Ectodermal cell (in vitro differentiated cells): ENCODE data around the gene WWOX.

Experiments
- H3K27ac ChIP-seq: 2 replicates; pipeline ENCODE4 v1.7.0; 2013; ENCODE audit warnings: mild to moderate bottlenecking, low read depth, low read length; ENCODE audit not compliant: insufficient read depth, poor library complexity, severe bottlenecking
- H3K27me3 ChIP-seq: 2 replicates; pipeline ENCODE4 v1.7.0; 2013; ENCODE audit warnings: mild to moderate bottlenecking, low read length; ENCODE audit not compliant: insufficient read depth, control insufficient read depth, poor library complexity, severe bottlenecking
- H3K36me3 ChIP-seq: one replicate; pipeline ENCODE4 v1.7.0; 2013; ENCODE audit warnings: low read length; ENCODE audit not compliant: control insufficient read depth, insufficient read depth
- H3K4me1 ChIP-seq: one replicate; pipeline ENCODE4 v1.7.0; 2013; ENCODE audit warnings: low read length; ENCODE audit not compliant: control insufficient read depth, insufficient read depth
- H3K4me3 ChIP-seq: 2 replicates; pipeline ENCODE4 v1.7.0; 2013; ENCODE audit warnings: low read depth, low read length, control low read depth; ENCODE audit not compliant: insufficient read depth
- H3K9me3 ChIP-seq: 2 replicates; pipeline ENCODE4 v1.7.0; 2013; ENCODE audit warnings: mild to moderate bottlenecking, low read length, moderate library complexity; ENCODE audit not compliant: control insufficient read depth
- WGBS, 2 experiments: methylation state at CpG; one replicate each; pipeline ENCODE4 v1.1.7; 2013; ENCODE audit warnings: missing lambda C conversion rate in 2 of 2; 5-methylcytosine and 5-hydroxymethylcytosine counted together

The WWOX gene

DNA sequence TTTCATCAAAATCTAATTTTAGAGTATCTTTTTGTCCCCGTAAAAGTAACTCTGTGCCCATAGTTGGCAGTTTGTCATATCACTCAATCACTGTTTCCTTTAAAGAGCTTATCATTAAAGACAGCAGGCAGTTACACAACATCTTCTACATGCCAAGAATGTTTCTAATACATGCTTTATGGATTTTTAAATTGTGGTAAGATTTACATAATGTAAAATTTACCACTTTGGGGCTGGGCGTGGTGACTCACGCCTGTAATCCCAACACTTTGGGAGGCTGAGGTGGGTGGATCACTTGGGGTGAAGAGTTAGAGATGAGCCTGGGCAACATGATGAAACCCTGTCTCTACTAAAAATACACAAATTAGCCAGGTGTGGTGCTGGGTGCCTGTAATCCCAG lies 687.2 kb downstream of the WWOX start:
- no peaks in the 10 kb centered on the region for H3K9me3 ChIP-seq
- 98 to 100% methylated on average over 2 of the region's 3 CpGs for WGBS, 2 experiments
- no peak overlapping the region for H3K4me3 ChIP-seq

GRCh38 chr16:78788276-78788675 lies 688.8 kb downstream of the WWOX start:
- H3K27me3 ChIP-seq, result no peaks in the 10 kb centered on the region
- no peaks in the 10 kb centered on the region for H3K9me3 ChIP-seq

More for the DNA sequence above, 687.2 kb downstream of the WWOX start:
- H3K27me3 ChIP-seq, result no peaks in the 10 kb centered on the region
- H3K36me3 ChIP-seq, result no peaks in the 10 kb centered on the region
- no peak overlapping the region for H3K27ac ChIP-seq
- H3K4me1 ChIP-seq, result no peaks in the 10 kb centered on the region

GRCh38 chr16:78788696-78789095 lies 689.2 kb downstream of the WWOX start:
- WGBS, 2 experiments, result 90 to 100% methylated on average over 1 to 2 of the region's 2 CpGs
- H3K4me3 ChIP-seq, result no peak overlapping the region
- H3K27me3 ChIP-seq, result no peaks in the 10 kb centered on the region
- no peak overlapping the region for H3K27ac ChIP-seq
- no peaks in the 10 kb centered on the region for H3K4me1 ChIP-seq
- no peaks in the 10 kb centered on the region for H3K9me3 ChIP-seq
- no peaks in the 10 kb centered on the region for H3K36me3 ChIP-seq

More at GRCh38 chr16:78788276-78788675, 688.8 kb downstream of the WWOX start:
- no peaks in the 10 kb centered on the region for H3K36me3 ChIP-seq
- H3K4me3 ChIP-seq, result no peak overlapping the region
- WGBS, 2 experiments, result 97 to 100% methylated on average over 2 of the region's 2 CpGs
- no peaks in the 10 kb centered on the region for H3K4me1 ChIP-seq
- H3K27ac ChIP-seq, result no peak overlapping the region

GRCh38 chr16:78789561-78789960 lies 690.1 kb downstream of the WWOX start:
- Histone ChIP-seq H3K36me3 (no peaks in the 10 kb centered on the region), H3K4me1 (no peaks in the 10 kb centered on the region), H3K4me3 (no peak overlapping the region), H3K9me3 (no peaks in the 10 kb centered on the region), H3K27me3 (no peaks in the 10 kb centered on the region), H3K27ac (no peak overlapping the region)
- WGBS, 2 experiments, result 70 to 80% methylated on average over 1 to 2 of the region's 2 CpGs

DNA sequence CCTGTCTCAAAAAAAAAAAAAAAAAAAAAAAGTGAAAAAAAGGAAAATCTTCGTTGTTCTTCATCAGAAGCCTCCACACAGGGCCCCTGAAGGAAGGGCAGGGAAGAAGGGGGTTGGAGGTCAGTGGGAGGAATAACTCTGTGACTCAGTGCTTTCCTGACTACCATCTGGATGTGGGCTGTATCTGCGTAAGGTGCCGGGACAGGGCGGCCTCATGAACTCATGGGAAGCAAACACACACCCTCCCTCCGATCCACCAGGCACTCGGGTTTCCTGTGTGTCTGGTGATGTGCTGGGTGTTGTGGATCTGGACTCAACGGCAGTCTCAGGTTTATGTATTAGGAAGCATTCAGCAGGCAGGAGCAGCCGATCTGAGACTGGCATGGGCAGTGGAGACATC lies 691.6 kb downstream of the WWOX start:
- no peaks in the 10 kb centered on the region for H3K36me3 ChIP-seq
- no peaks in the 10 kb centered on the region for H3K27me3 ChIP-seq
- H3K4me3 ChIP-seq, result no peak overlapping the region
- no peaks in the 10 kb centered on the region for H3K9me3 ChIP-seq
- H3K4me1 ChIP-seq, result no peaks in the 10 kb centered on the region
- no peak overlapping the region for H3K27ac ChIP-seq
- 91 to 98% methylated on average over 8 of the region's 8 CpGs for WGBS, 2 experiments

- no peaks in the 10 kb centered on the region for H3K27me3 ChIP-seq
- H3K4me3 ChIP-seq, result no peak overlapping the region
- H3K27ac ChIP-seq, result no peak overlapping the region
- no peaks in the 10 kb centered on the region for H3K4me1 ChIP-seq
- no peaks in the 10 kb centered on the region for H3K9me3 ChIP-seq
- WGBS, 2 experiments, result 82 to 90% methylated on average over 6 to 7 of the region's 7 CpGs
- H3K36me3 ChIP-seq, result no peaks in the 10 kb centered on the region
Measured at GRCh38 chr16:78791926-78792325, 692.5 kb downstream of the WWOX start.

DNA sequence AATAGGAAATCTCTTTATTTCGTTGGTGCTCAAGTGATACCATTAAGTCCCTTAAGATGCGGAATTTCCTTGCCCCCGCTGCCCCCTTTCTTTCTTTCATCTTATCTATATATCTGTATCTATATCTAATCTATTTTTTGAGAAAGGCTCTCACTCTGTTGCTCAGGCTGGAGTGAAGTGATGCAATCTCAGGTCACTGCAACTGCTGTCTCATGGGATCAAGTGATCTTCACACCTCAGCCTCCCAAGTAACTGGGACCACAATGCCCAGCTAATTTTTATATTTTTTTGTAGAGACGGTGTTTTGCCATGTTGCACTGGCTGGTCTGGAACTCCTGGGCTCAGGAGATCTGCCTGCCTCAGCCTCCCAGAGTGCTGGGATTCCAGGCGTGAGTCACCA lies 693.5 kb downstream of the WWOX start:
- 90 to 94% methylated on average over 3 to 5 of the region's 5 CpGs for WGBS, 2 experiments
- no peaks in the 10 kb centered on the region for H3K9me3 ChIP-seq

GRCh38 chr16:78794581-78795250 lies 695.3 kb downstream of the WWOX start:
- Histone ChIP-seq H3K4me3 (no peak overlapping the region), H3K27ac (no peak overlapping the region), H3K9me3 (no peaks in the 10 kb centered on the region), H3K27me3 (no peaks in the 10 kb centered on the region), H3K4me1 (no peaks in the 10 kb centered on the region), H3K36me3 (no peaks in the 10 kb centered on the region)
- 94% methylated on average over 5 of the region's 6 CpGs for WGBS, 2 experiments

More for the DNA sequence above, 693.5 kb downstream of the WWOX start:
- Histone ChIP-seq H3K36me3 (no peaks in the 10 kb centered on the region), H3K27me3 (no peaks in the 10 kb centered on the region), H3K4me3 (no peak overlapping the region), H3K27ac (no peak overlapping the region), H3K4me1 (no peaks in the 10 kb centered on the region)

DNA sequence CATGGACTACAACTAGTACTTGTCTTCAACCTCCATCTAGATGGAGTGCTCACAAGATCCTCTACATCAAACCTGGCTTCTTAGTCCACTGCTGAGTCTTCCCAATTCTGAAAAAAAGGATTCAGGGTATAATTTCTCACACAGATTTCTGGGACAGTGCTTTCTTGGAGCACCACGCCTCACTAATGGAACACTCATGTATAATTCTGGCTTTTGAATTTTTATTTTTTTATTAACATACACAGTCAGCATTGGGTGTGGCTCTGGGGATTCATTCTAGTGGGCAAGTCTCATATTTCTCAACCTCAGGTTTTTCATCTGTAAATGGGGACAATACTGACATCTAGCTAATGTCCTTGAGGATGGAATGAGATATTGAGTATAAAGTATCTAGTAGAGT lies 696.0 kb downstream of the WWOX start:
- 100% methylated on average over 1 of the region's 1 CpG; no CpG with 5 or more reads in 1 of the 2 experiments for WGBS, 2 experiments
- H3K36me3 ChIP-seq, result no peaks in the 10 kb centered on the region
- no peaks in the 10 kb centered on the region for H3K27me3 ChIP-seq
- no peak overlapping the region for H3K27ac ChIP-seq
- H3K4me3 ChIP-seq, result no peak overlapping the region
- H3K9me3 ChIP-seq, result no peaks in the 10 kb centered on the region
- no peaks in the 10 kb centered on the region for H3K4me1 ChIP-seq

DNA sequence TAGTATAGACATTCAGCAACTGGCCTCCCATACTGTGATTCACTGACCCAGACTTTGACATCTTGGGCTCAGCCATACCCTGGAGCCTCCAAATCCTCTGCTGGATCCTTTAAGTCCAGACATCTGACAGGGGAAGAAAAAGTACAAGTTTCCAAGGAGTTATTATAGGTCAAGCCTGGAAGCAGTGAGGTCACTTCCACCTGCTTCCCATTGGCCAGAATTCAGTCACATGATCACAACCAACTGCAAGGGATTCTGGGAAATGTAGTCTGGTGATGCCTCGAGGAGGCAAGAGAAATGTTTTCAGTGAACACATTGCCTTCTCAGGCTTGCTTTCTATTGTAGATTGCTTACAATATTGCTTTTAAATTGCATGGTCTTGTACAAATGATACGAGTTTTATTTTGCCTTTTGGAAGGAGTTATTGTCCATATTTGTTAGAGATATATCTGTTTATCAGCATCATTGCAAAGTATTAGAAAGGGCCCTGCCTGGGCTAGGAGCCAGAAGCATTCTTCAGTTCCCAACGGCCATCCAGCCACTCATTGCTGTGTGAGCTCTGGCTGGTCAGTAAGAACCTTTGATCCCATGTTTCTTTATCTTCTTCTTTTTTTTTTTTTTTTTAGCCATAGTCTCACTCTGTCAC lies 696.9 kb downstream of the WWOX start:
- WGBS, 2 experiments, result 80 to 83% methylated on average over 3 of the region's 3 CpGs
- H3K27me3 ChIP-seq, result no peaks in the 10 kb centered on the region
- H3K4me3 ChIP-seq, result no peak overlapping the region
- H3K27ac ChIP-seq, result no peak overlapping the region
- no peaks in the 10 kb centered on the region for H3K9me3 ChIP-seq
- no peaks in the 10 kb centered on the region for H3K4me1 ChIP-seq
- no peaks in the 10 kb centered on the region for H3K36me3 ChIP-seq
